IMR-90 (cell line): ENCODE measurements around the gene PPM1A. TPM values are rescaled to one million over a fixed set of nuclear protein-coding genes. Genes with fewer than 3 reads are reported as not detected.

Experiments
- ATAC-seq: fragments of 200-7000 bp; cut with Tn5 transposase; 2 replicates; pipeline ENCODE4 v1.9.1; 2020; ENCODE audit warnings: low read depth, mild to moderate bottlenecking, moderate library complexity
- BruUV-seq: library from RNA; stranded (reverse); fragments of 400-500 nt; replicated peaks from 2 replicates; lab custom pipeline; 2021; lab: Mats Ljungman, UMichigan
- CTCF ChIA-PET: fragments of 300-600 bp; formaldehyde crosslinking; extraction: SDS; loops from one replicate; lab custom pipeline; 2021; ENCODE audit warnings: antibody characterized with exemption; lab: Yijun Ruan, JAX
- POLR2A ChIA-PET: fragments of 300-600 bp; sonication (Branson Sonifier 250); formaldehyde crosslinking; loops from one replicate; lab custom pipeline; 2022; ENCODE audit warnings: antibody characterized with exemption; ENCODE audit not compliant: unreplicated experiment; lab: Charles Lee
- DNase-seq: peaks from one replicate; pipeline ENCODE4 v3.0.0; 2013
- H2AFZ ChIP-seq: replicated peaks from 2 replicates; pipeline ENCODE3; 2013; ENCODE audit warnings: low read length, mild to moderate bottlenecking; ENCODE audit not compliant: poor library complexity
- H2AK5ac ChIP-seq: 2 replicates; pipeline ENCODE4 v1.6.1; 2013; ENCODE audit warnings: low read depth, low read length, inconsistent platforms
- H2AK9ac ChIP-seq: replicated peaks from 2 replicates; pipeline ENCODE3; 2013; ENCODE audit warnings: mild to moderate bottlenecking, low read depth, low read length, moderate library complexity; ENCODE audit not compliant: poor library complexity
- H2BK120ac ChIP-seq: 2 replicates; pipeline ENCODE4 v1.6.1; 2013; ENCODE audit warnings: low read depth, low read length, inconsistent platforms
- H2BK15ac ChIP-seq: 3 replicates; pipeline ENCODE4 v1.6.1; 2013; ENCODE audit warnings: low read depth, low read length, inconsistent platforms
- H2BK20ac ChIP-seq: 2 replicates; pipeline ENCODE4 v1.6.1; 2013; ENCODE audit warnings: low read depth, mild to moderate bottlenecking, inconsistent platforms, low read length, moderate library complexity
- H2BK5ac ChIP-seq: 2 replicates; pipeline ENCODE4 v1.6.1; 2013; ENCODE audit warnings: mild to moderate bottlenecking, low read depth, low read length, inconsistent platforms; ENCODE audit not compliant: poor library complexity, severe bottlenecking
- H3K14ac ChIP-seq: replicated peaks from 2 replicates; pipeline ENCODE4 v1.6.1; 2013; ENCODE audit warnings: low read depth, low read length, inconsistent platforms
- H3K18ac ChIP-seq: 2 replicates; pipeline ENCODE4 v1.6.1; 2013; ENCODE audit warnings: low read depth, low read length, control low read depth
- H3K23ac ChIP-seq: 2 replicates; pipeline ENCODE4 v1.6.1; 2013; ENCODE audit warnings: low read depth, low read length, inconsistent platforms
- H3K27ac ChIP-seq: 2 replicates; pipeline ENCODE4 v1.5.1; 2013; ENCODE audit warnings: mild to moderate bottlenecking, control low read depth, low read length; ENCODE audit not compliant: insufficient read depth
- H3K27me3 ChIP-seq: 2 replicates; pipeline ENCODE4 v1.6.1; 2013; ENCODE audit warnings: low read length; ENCODE audit not compliant: control insufficient read depth, insufficient read depth
- H3K36me3 ChIP-seq: 2 replicates; pipeline ENCODE4 v1.6.1; 2013; ENCODE audit warnings: low read length, mixed read lengths; ENCODE audit not compliant: control insufficient read depth, insufficient read depth
- H3K4ac ChIP-seq: 2 replicates; pipeline ENCODE4 v1.6.1; 2013; ENCODE audit warnings: low read depth, low read length, inconsistent platforms
- H3K4me1 ChIP-seq: 2 replicates; pipeline ENCODE4 v1.6.1; 2013; ENCODE audit warnings: low read length, mixed read lengths; ENCODE audit not compliant: control insufficient read depth, insufficient read depth
- H3K4me2 ChIP-seq: 2 replicates; pipeline ENCODE4 v1.6.1; 2013; ENCODE audit warnings: low read depth, mild to moderate bottlenecking, control low read depth, low read length, moderate library complexity
- H3K4me3 ChIP-seq: 2 replicates; pipeline ENCODE4 v1.5.1; 2013; ENCODE audit warnings: low read depth, mild to moderate bottlenecking, control low read depth, low read length, moderate library complexity; ENCODE audit not compliant: insufficient read depth
- H3K56ac ChIP-seq: 2 replicates; pipeline ENCODE4 v1.6.1; 2013; ENCODE audit warnings: low read length, inconsistent platforms; ENCODE audit not compliant: insufficient read depth; ENCODE audit errors: extremely low read depth
- H3K79me1 ChIP-seq, 2 experiments: 2 replicates each; pipeline ENCODE4 v1.6.1; 2013; ENCODE audit warnings: low read length in 2 of 2, inconsistent platforms in 1 of 2, low read depth in 1 of 2
- H3K9ac ChIP-seq: 2 replicates; pipeline ENCODE4 v1.6.1; 2013; ENCODE audit warnings: low read depth, low read length, control low read depth
- H3K9me1 ChIP-seq: 2 replicates; pipeline ENCODE4 v1.6.1; 2013; ENCODE audit warnings: low read length, inconsistent platforms; ENCODE audit not compliant: insufficient read depth
- H3K9me3 ChIP-seq: 2 replicates; pipeline ENCODE4 v1.6.1; 2013; ENCODE audit warnings: low read length; ENCODE audit not compliant: control insufficient read depth, insufficient read depth
- H4K20me1 ChIP-seq: 2 replicates; pipeline ENCODE4 v1.6.1; 2013; ENCODE audit warnings: low read length, inconsistent platforms; ENCODE audit not compliant: insufficient read depth
- H4K5ac ChIP-seq: 2 replicates; pipeline ENCODE4 v1.6.1; 2013; ENCODE audit warnings: mild to moderate bottlenecking, low read depth, low read length, control low read depth
- H4K8ac ChIP-seq, 2 experiments: 2 replicates each; pipeline ENCODE4 v1.6.1; 2013; ENCODE audit warnings: low read depth in 2 of 2, low read length in 2 of 2, control low read depth in 1 of 2, inconsistent platforms in 1 of 2
- H4K91ac ChIP-seq: 2 replicates; pipeline ENCODE4 v1.6.1; 2013; ENCODE audit warnings: low read depth, low read length, inconsistent platforms; ENCODE audit not compliant: insufficient read depth
- BHLHE40 ChIP-seq: fragments of 150-350 bp; IDR thresholded peaks from 2 replicates; pipeline ENCODE4 v1.6.1; 2016; ENCODE audit warnings: mild to moderate bottlenecking, low read depth, low read length
- CHD1 ChIP-seq: IDR thresholded peaks from 2 replicates; pipeline ENCODE4 v1.6.1; 2012; ENCODE audit warnings: low read depth, low read length, improper control_type of control experiment
- CTCF ChIP-seq: conservative IDR thresholded peaks from 2 replicates; pipeline ENCODE4 v1.5.1; 2012; ENCODE audit warnings: mild to moderate bottlenecking, low read depth, low read length, improper control_type of control experiment
- FOS ChIP-seq: fragments of 150-350 bp; IDR thresholded peaks from 2 replicates; pipeline ENCODE4 v1.6.1; 2016; ENCODE audit warnings: low read depth, low read length
- MAFK ChIP-seq: IDR thresholded peaks from 2 replicates; pipeline ENCODE4 v1.6.1; 2012; ENCODE audit warnings: low read depth, low read length, improper control_type of control experiment
- MAZ ChIP-seq: IDR thresholded peaks from 2 replicates; pipeline ENCODE4 v1.6.1; 2012; ENCODE audit warnings: low read depth, mild to moderate bottlenecking, low read length, improper control_type of control experiment, moderate library complexity, borderline replicate concordance
- MXI1 ChIP-seq: IDR thresholded peaks from 2 replicates; pipeline ENCODE4 v1.6.1; 2012; ENCODE audit warnings: low read depth, mild to moderate bottlenecking, low read length, moderate library complexity, borderline replicate concordance
- NFE2L2 ChIP-seq: fragments of 150-350 bp; IDR thresholded peaks from 2 replicates; pipeline ENCODE4 v1.6.1; 2016; ENCODE audit warnings: low read depth, mild to moderate bottlenecking, low read length
- POLR2A ChIP-seq: IDR thresholded peaks from 2 replicates; pipeline ENCODE4 v1.6.1; 2012; ENCODE audit warnings: mild to moderate bottlenecking, low read depth, low read length
- RAD21 ChIP-seq: IDR thresholded peaks from 2 replicates; pipeline ENCODE4 v1.6.1; 2012; ENCODE audit warnings: low read length, improper control_type of control experiment
- RCOR1 ChIP-seq: IDR thresholded peaks from 2 replicates; pipeline ENCODE4 v1.6.1; 2012; ENCODE audit warnings: mild to moderate bottlenecking, low read length, improper control_type of control experiment; ENCODE audit not compliant: insufficient replicate concordance
- RFX5 ChIP-seq: IDR thresholded peaks from 2 replicates; pipeline ENCODE4 v1.8.0; 2012; ENCODE audit warnings: low read depth, mild to moderate bottlenecking, low read length, moderate library complexity
- SMC3 ChIP-seq: fragments of 150-350 bp; IDR thresholded peaks from 2 replicates; pipeline ENCODE4 v1.6.1; 2016; ENCODE audit warnings: low read depth, mild to moderate bottlenecking, antibody characterized with exemption, low read length, moderate library complexity
- USF2 ChIP-seq: fragments of 150-350 bp; IDR thresholded peaks from 2 replicates; pipeline ENCODE4 v1.6.1; 2017; ENCODE audit warnings: mild to moderate bottlenecking, antibody characterized with exemption, low read length, low read depth
- WGBS, 2 experiments: methylation state at CpG; one replicate each; pipeline versions ENCODE4 v1.1.5 to v1.1.7; 2013; ENCODE audit warnings: missing lambda C conversion rate in 2 of 2; ENCODE audit not compliant: insufficient read length in 1 of 2; ENCODE audit errors: extremely low coverage in 2 of 2; 5-methylcytosine and 5-hydroxymethylcytosine counted together
- dilution Hi-C: fragments of 300-500 bp; cut with HindIII; formaldehyde crosslinking; loops from one replicate; pipeline ENCODE4 v1.14.3; 2018; ENCODE audit warnings: low sequenced_read_pairs; ENCODE audit not compliant: unreplicated experiment
- in situ Hi-C: fragments of 300-500 bp; cut with MboI; formaldehyde crosslinking; loops from 3 replicates; pipeline ENCODE4 v1.14.3; 2019; ENCODE audit warnings: low sequenced_read_pairs, inconsistent platforms, mixed read lengths
- intact Hi-C: fragments of 100-400 bp; cut with micrococcal nuclease; formaldehyde crosslinking; loops from 2 replicates; pipeline ENCODE4 v1.10.0; 2022
- polyA plus RNA-seq, 3 experiments: library from polyadenylated mRNA; depleted of rRNA; stranded (reverse); fragments of >200 nt; gene quantifications; 2 replicates each; pipeline ENCODE4 v1.2.3, GENCODE V29; 2012; ENCODE audit warnings: low replicate concordance in 1 of 3
- total RNA-seq: library from RNA; depleted of rRNA; stranded (reverse); fragments of >200 nt; gene quantifications from 2 replicates; pipeline ENCODE4 v1.2.3, GENCODE V29; 2012
- TF ChIP-seq, protein P1 (sequence below): fragments of 150-350 bp; IDR thresholded peaks from 2 replicates; pipeline ENCODE4 v1.6.1; 2016; ENCODE audit warnings: low read depth, mild to moderate bottlenecking, low read length, moderate library complexity, borderline replicate concordance

PPM1A gene
- total and polyA plus RNA-seq, 2 of the 4 experiments (the other 2 are of a cell fraction) = 14.3 to 15.1 TPM

DNA sequence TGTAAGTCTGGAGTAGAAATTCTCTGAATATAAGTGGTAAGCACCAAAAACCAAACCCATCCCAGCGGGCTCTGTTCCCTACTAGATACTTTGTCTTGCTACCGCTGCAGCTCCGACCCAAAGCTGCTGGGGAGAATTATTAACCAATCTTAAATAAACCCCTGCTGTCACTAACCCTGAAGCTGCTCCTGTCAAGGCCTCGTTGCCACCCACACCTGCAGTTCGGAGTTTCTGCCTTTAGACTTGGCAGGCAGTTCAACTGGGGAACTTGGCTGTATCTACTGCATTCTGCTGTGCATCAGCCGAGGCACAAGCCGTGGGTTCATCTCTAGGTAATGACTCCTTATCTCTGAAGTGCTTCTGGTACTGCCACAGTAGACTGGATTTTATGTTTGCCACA is 55.5 kb downstream of the PPM1A start:
- no peak overlapping the region for H3K23ac ChIP-seq
- H2BK120ac ChIP-seq = no peak overlapping the region
- ATAC-seq (no peak), DNase-seq (no peak)
- H3K27ac ChIP-seq = no peak overlapping the region
- TF ChIP-seq RFX5 (no peak), MXI1 (no peak), CTCF (no peak), MAFK (no peak), SMC3 (no peak), RAD21 (no peak), FOS (no peak), POLR2A (no peak), CHD1 (no peak), MAZ (no peak), BHLHE40 (no peak), NFE2L2 (no peak), RCOR1 (no peak), USF2 (no peak)
- TF ChIP-seq, protein P1, sequence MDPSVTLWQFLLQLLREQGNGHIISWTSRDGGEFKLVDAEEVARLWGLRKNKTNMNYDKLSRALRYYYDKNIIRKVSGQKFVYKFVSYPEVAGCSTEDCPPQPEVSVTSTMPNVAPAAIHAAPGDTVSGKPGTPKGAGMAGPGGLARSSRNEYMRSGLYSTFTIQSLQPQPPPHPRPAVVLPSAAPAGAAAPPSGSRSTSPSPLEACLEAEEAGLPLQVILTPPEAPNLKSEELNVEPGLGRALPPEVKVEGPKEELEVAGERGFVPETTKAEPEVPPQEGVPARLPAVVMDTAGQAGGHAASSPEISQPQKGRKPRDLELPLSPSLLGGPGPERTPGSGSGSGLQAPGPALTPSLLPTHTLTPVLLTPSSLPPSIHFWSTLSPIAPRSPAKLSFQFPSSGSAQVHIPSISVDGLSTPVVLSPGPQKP = no peak
- no peak overlapping the region for H3K18ac ChIP-seq
- no peak overlapping the region for H4K91ac ChIP-seq
- intact Hi-C loops = no loop called here
- H3K4me3 ChIP-seq = no peak overlapping the region
- no peak overlapping the region for H3K4ac ChIP-seq
- no peaks in the 10 kb centered on the region; the same call in 1 of the 2 replicates for H3K9me1 ChIP-seq
- H4K20me1 ChIP-seq = no peaks in the 10 kb centered on the region
- POLR2A ChIA-PET = no interaction called here
- H3K36me3 ChIP-seq = no peaks in the 10 kb centered on the region
- no peak overlapping the region for H2AK5ac ChIP-seq
- 64% methylated on average over 3 of the region's 7 CpGs; no CpG with 5 or more reads in 1 of the 2 experiments for WGBS, 2 experiments
- no peaks in the 10 kb centered on the region for H3K27me3 ChIP-seq
- no peaks in the 10 kb centered on the region for H3K4me1 ChIP-seq
- in situ Hi-C loops = no loop called here
- no peak overlapping the region for H4K5ac ChIP-seq
- no peak overlapping the region for H2BK20ac ChIP-seq
- no peak overlapping the region for H3K4me2 ChIP-seq
- no peaks in the 10 kb centered on the region for H3K9me3 ChIP-seq
- H3K14ac ChIP-seq = no peak overlapping the region
- H2AFZ ChIP-seq = no peak overlapping the region
- no peak overlapping the region for H2BK5ac ChIP-seq
- BruUV-seq = no TSS peak
- H3K56ac ChIP-seq = no peak overlapping the region
- H4K8ac ChIP-seq = no peak overlapping the region
- no peak overlapping the region for H2BK15ac ChIP-seq
- H3K79me1 ChIP-seq = no peaks in the 10 kb centered on the region
- H3K9ac ChIP-seq = no peak overlapping the region
- CTCF ChIA-PET = no interaction called here
- dilution Hi-C loops = no loop called here
- no peak overlapping the region for H2AK9ac ChIP-seq
